ENCODE data around the gene FDXR.

The FDXR gene

DNA sequence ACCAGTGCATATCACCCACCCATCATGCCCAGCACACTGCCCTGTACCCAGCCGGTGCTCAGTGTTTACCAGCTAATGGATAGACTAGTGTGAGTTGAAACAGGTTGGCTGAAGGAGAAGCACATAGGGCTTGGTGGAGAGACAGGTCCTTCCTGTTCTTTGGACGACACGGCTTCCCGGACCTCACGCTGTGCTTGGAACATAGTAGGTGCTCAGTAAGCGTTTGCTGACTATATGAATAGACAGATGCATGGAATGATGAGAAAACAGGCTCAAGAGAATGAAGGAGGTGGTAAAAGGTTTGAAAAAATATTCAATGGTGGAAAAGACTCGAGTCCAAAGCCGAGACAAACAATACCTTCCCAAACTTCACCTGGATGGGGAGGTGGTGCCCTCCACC is 27.4 kb upstream of the FDXR start:
- no peak for DNase-seq (ENCODE audit: low read depth, low spot score)

DNA sequence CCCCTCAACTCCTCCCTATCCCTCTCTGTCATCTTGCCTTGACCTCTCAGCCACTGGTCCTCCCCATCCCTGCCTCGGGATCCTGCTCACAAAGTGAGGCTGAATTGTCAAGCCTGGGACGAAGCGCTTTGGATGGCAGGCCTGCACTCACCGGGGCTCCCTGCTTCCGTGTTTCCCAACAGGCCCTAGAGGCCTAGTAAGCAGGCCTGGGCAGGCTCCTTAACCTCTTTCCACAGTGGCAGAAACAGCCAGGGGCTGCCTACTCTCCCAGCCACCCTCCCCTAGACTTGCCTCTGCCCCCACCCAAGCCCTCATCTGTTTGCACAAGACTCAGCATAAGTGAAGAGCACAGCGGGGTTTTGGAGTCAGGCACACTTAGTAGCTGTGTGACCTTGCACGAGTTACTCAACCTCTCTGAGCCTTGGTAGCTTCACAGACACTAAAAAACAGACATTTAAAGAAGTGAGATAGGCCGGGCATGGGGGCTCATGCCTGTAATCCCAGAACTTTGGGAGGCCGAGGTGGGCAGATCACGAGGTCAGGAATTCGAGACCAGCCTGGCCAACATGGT is 25.7 kb upstream of the FDXR start:
- no peak for DNase-seq (ENCODE audit: low read depth, low spot score)

DNA sequence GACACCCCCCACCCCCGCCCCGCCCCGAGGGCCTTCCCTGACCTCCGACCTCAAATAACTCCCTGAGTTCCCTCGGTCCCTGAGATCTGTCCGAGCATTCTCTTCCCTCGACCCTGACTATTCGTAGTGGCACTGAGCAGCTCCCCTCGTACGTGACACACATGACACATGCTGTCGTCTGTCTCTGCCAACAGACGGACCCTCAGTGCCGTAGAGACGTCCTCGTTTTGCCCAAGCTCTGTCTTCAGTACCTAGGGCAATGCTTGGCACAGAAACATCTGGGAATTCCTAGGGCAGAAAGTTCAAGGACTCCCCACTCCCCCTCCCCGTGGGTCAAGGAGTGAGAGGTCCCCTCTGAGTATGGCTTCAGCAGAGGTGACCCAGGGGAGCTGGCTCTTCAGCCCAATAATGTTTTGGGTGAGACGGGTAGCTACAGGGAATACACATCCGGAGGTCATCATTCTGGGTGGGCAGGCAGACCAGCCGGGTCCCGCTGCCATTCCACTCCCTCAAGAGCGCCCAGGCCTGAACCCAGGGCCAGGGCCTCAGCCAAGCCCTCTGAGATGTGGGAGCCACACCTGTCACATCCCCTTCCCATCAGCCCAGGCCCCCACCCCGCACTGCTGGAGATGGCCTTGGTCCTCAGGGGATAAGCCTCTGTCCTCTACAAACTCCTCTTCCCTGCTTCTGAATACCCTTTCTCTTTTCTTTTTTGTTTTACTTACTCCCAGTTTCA is 21.3 kb upstream of the FDXR start:
- no peak for DNase-seq (ENCODE audit: low read depth, low spot score)

DNA sequence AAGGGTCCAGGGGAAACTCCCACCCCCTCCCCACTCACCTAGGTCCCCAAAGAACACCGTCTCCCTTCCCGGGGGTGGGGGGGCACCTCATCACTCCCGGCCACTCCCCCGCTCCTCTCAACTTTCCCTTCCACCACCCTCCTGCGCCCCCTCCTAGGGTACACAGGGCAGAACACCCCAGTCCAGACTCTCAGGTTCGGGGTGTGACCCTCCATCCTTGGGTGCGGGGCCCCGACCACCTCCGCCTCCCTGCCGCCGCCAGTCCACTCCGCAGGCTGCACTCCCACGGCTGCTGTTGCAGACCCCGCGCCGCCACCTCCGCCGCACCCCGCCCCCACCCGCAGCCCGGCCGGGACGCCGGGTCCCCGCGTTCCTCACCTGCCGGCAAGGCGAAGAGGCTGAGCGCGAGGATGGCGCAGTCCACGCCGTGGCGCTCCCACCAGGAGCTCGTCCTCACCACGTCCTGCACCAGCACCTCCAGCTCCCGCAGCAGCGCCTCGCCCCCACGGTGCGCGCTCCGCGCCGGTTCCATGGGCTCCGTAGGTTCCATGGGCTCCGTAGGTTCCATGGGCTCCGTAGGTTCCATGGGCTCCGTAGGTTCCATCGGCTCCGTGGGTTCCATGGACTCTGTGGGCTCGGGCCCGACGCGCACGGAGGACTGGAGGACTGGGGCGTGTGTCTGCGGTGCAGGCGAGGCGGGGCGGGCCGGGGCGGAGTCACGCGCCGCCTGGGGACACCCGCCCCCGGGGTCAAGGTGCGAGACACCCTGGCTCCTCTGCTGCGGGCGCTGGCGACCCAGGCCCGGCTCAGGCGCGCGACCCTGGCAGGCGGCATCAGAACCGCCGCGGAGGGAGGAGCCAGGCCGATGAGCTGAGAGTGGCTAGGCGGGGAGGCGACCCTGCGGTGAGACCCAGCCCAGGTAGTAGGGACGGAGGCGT is 20.4 kb upstream of the FDXR start, which contains the start of gene FADS6:
TSS of gene FADS6 (minus strand) at position 660 of the 938 bp plus-strand sequence. CDS start at position 622, 38 bp downstream.
- no peak for DNase-seq (ENCODE audit: low read depth, low spot score)

DNA sequence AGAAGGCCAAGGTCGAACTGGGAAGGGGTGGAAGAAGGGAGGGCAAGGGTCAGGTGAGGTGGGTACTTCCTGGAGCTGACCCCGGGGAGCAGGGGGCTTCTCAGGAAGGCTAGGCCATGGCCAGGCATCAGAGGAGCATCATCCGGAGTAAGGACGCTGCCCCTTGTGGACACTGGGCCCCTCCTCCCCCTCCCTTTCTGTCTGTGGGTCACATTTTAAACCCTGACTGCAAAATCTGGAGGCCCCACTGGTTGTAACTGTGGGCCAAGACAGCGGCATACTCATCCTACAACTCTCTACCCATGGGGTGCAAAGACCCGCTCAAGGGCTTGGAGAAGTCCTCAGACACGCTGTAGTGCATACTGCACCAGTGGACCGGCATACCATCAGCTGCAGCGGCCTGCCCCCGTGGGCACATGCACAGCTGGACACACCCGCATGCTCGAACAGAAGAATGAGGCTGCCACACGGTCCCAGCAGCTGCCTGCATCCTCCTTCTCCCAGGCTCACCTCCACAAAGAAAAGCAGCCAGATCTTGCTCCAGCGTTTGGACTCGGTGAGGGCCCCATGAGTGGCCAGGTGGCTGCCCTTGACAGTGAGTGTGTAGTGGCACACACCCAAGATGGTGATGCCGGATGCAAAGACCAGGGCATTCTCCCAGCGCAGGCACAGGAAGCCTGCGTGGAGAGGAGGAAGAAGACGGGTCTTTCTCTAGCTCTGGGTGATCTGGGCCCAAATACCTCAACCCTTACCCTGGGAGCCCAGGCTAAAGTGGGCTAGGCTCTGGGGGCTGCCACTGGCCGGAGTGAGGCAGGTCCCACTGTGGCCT is 19.4 kb upstream of the FDXR start:
- DNase-seq (ENCODE audit: low read depth, low spot score): no peak

DNA sequence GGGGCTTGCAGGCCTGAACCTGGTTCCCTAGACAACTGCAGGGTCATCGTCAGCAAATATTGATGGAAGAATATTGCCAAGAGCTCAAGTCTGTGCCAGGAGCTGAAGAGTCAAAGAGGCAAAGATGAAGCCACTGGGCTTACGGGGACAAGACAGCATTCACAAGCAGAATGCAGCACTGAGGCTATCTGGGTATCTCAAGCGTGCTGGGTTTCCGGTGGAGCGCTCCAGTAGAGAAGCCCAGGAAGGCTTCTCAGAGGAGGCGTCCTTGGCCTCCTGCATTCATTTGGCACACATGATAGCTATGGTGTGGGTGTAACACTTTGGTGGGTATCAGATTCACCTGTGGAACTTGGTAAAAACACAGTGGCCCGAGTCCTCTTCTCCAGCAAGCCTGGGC is 17.8 kb upstream of the FDXR start:
- DNase-seq (ENCODE audit: low read depth, low spot score): no peak

DNA sequence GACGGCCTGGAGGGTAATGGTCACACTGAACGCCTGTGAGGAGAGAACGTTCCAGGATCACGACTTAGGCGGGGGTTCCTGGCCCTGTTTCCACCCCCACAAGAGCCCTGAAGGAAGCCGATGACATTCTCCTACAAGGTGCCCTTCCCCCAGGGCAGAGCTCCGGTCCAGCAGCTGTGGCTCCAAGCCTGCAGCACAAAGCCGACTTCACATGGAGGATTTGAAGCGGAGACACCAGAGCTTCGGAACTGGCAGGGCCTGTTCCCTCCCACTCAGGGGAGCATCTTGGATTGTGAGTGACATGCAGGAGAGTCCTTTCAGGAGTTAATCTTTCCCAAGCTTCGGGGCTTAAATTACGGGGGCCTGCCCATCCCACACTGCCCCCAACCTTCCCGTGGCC is 15.7 kb upstream of the FDXR start:
- no peak for DNase-seq (ENCODE audit: low read depth, low spot score)

DNA sequence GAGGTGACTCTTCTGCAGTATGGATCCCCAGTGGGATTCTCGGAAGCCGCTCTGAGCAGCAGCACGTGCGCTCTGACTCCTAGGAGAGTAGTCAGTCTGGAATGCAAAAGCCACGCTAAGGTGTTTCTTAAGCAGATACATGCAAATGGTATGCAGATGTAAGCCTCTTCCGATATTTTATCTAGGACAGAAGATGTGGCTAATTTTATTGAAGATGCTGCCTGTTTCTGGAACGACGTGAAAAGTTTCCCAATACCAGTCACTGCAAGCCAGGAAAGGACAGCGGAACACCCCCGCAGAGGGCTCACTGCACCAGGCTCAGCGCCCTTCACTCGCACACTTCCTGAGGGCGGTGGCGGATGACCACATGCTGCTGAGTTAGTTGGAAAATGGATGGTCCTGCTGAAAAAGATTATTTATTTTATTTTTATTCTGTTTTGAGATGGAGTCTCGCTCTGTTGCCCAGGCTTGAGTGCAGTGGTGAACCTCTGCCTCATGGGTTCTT is 10.5 kb upstream of the FDXR start:
- DNase-seq (ENCODE audit: low read depth, low spot score): no peak

DNA sequence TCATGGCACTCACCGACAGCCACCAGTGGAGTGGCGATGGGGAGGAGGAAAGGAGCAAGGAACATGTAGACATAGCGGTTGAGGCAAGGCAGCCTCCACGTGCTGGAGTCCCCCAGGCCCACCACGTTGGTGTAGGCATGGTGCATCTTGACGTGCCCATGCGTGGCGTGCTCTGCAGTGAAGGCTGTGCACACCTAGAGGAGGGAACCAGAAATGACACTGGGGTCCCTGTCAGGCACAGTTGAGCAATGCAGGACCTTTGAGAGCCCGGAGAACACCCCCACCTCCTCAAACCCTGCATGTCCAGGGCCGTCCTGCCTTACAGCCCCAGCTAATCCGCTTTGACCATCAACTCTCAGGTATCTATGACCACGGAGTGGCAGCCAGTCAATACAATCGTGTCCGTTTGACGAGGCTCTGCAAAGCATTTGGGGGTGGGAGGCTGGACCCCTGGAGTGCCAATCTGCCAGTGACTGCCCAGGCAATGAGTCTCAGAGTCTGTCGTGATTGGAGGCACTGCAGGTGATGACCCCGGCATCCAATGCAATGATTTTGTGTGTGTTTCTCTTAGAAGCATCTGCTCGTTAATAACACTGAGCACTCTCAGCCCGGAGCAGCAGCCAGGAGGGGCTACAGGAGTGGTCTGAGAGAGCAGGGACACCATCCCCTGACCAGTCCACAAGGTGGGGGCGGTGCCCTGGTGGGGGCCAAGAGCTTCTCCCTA is 9.9 kb upstream of the FDXR start:
- no peak for DNase-seq (ENCODE audit: low read depth, low spot score)

DNA sequence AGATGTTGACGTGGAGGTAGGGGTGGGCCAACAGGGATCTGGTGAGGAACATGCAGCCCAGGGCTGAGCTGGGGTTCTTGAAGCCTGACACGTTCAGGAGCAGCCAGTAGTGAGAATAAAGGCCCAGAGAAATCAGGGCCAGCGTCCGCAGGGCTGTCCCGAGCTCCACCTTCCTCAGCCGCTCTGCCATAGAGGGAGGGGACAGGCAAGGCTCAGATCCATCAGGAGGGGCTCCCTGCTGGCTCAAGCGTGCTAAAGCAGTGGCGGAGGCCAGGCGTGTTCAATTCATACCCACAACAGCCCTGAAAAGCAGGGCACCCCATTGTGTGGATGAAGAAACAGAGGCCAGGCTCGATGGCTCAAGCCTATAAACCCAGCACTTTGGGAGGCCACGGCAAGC is 8.3 kb upstream of the FDXR start:
- no peak for DNase-seq (ENCODE audit: low read depth, low spot score)

DNA sequence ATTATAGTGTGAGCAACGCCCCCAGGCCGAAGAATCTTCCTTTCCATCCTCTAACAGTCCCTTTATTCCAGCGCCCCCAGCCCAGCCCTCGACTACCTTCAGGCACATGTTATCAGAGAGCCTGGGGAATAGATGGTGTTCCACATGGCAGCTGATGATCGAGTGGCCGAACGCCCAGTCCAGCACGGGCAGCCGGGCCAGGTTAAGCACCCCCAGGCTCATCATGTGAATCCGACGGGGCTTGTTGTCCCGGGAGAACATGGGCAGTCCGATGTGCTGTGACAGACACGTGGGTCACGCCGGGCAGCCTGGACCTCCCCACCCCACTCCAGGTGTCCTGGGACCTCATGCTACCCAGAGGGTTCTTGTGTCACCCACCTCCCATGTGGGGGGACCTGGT is 6.5 kb upstream of the FDXR start:
- DNase-seq (ENCODE audit: low read depth, low spot score): no peak

DNA sequence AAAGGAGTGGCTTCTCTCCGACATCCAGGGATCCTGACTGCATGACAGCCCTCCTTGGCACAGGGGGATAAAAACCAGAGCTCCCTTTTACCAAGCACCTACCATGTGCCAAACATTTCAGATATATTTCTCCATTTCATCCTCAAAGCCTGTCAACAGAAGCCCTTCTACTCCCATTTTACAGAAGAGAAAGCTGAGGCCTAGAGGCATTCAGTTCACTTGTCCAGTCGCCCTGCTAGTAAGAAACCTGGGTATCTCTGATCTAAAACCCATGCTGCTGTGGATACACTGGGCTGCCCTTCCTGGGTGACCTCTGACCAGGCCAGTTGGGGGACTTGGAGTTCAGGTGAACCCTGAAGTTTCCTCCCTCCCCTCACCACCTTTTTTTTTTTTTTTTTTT is 5.9 kb upstream of the FDXR start:
- DNase-seq (ENCODE audit: low read depth, low spot score): no peak

DNA sequence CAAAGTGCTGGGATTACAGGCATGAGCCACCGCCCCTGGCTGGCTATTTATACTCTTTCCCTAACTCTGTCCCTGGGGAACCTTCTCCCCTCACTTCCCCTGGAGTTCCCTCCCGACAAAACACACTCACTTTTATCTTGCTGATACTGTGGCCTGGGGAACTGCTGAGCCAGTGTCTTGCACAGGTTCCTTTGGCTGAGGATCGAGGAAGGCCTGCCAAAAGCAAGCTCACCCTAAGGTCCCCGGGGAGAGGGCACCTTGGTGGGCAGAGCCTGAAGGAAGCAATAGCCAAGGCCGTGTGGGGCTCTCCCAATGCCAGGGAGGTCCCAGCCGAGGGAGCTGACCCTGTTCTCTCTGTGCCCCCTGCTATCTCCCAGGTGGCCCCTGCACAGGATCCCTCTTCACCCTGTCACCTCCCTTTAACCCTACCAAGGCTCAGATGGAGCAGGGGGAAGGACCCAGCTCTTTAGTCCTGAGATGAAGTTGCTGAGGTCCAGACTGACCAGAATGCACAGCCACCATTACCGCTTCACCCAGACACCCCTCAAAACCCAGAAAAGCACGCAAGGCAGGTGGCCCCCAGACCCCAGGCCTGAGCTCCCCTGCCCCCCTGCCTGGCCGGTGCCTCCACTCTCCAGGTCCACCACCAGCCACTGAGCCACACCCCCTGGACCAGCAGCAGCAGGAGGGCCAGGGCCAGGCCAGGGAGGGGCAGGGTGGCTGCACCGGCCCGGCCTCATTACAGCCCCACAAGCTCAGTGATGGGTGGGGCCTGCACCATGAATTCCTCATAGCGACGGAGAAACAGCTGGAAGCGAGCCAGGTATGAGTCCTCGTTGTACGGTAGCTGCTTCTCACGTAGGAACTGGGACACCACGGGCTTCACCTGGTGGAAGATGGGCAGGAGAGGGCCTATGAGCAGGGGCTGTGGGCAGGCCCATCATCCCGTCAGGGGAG is 5.1 kb upstream of the FDXR start:
- DNase-seq (ENCODE audit: low read depth, low spot score): no peak

DNA sequence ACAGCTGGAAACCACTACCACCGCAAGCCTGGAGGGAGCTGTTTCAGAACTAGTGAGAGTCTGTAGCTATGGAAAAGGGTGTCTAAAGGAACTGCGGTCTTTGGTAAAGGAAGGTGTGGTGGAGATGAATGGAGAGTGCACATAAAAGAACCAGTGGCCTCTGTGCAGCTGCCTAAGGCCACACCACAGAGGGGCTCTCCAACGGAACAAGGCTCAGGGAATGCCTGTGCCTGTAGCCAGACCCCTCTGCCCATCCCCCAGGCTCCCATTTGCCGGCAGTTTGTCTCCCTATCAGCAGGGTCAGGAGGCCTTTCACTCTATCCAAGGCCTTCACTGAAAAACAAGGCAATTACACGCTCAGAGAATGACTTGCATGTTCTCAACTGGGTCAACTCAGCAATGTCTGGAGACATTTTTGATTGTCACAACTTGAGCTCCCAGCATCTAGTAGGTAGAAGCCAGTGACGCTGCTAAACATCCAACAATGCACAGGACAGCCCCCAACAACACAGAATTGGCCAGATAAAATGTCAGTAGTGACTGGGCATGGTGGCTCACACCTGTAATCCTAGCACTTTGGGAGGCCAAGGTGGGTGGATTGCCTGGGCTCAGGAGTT is 3.3 kb upstream of the FDXR start:
- DNase-seq (ENCODE audit: low read depth, low spot score): no peak

DNA sequence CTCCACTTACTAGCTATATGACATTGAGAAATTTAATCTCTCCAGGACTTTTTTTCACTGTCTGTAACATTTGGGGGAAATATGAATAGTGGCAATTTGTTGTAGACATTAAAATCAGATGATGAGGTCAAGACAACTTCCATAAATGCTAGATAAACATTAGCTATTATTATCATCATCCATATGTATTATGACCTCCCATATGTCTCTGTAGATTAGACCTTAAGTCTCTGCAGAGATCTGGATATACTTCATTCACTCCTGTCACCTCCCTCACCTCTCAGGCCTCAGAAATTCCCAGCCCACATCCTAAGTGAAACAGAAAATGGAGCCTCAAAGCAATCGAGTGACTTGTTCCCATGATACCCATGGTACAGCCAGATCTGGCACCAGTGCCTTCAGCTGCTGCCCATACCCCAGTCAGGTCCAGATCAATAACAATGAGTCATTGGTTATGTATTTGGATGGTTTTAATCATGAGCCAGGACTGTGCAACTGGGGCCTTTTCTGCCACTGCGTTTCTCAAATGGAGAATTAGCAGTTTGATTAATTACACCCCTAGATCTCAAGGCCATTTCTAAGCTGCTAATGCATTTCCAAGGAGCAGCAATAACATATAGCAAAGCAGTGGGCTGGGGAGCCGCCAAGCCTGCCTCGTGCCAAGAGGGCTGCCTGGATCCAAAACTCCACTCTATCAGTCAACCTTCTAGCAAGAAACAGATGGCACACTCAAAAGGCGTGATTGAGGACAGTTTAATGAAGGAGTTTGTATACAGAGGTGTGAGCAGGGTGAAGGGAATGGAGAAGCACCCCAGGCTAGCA is 2.6 kb upstream of the FDXR start:
- no peak for DNase-seq (ENCODE audit: low read depth, low spot score)

DNA sequence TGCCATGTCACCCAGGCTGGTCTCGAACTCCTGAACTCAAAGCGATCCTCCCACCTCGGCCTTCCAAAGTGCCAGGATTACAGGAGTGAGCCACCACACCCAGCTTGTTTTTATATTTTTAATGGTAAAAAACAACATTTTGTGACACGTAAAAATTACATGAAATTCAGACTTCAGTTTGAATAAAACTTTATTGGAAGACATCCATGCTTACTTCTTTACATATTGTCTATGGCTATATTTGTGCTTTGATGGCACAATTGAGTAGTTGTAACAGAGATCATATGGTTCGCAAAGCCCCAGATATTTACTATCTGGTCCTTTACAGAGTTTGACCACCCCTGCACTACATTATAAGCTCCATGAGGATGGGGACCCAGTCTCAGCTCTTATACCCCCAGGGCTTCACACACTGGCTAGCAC is 1.8 kb upstream of the FDXR start:
- DNase-seq (ENCODE audit: low read depth, low spot score): no peak

DNA sequence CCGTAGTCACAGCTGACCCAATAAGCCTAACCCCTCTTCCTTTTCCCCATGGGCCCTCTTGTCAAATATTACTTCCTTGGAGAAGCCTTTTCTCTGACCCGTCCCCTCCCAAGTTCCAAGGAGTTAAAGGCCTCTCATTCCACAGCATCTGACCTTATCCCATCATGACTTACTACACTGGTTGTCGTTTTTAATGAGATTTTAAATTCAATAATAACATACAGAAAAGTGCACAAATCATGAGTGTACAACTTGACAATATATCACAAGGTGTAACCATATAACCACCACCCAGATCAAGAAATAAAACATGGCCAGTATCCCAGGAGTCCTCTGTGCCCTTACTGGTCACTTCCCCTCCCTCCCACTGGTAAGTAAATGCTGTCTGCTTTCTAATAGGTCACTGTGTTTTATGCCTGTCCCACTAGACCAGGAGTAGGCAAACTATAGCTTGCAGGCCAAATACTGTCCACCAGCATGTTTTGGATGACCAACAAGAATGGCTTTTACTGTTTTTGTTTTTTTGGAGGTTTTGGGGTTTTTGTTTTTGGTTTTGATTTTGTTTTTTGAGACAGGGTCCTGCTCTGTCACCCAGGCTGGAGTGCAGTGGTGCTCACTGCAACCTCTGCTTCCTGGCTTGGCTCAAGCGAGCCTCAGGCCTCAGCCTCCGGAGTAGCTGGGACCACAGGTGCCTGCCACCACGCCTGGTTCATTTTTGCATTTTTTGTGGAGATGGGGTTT is 1.2 kb upstream of the FDXR start:
- no peak for DNase-seq (ENCODE audit: low read depth, low spot score)
